Mucosa of stomach (tissue), 1 donor: ENCODE measurements around the gene CACNA1A.
"Not testable (repeated sequence)": the region's sequence is repeated elsewhere in the genome, so short reads cannot be mapped to it uniquely, and the experiment has no call there.

Source experiments
- H3K27me3 ChIP-seq: one replicate; pipeline ENCODE4 v1.7.0; 2013; ENCODE audit warnings: mild to moderate bottlenecking, low read length; ENCODE audit not compliant: control insufficient read depth, insufficient read depth
- H3K36me3 ChIP-seq: one replicate; pipeline ENCODE4 v1.7.0; 2013; ENCODE audit warnings: low read length; ENCODE audit not compliant: control insufficient read depth, insufficient read depth
- H3K4me1 ChIP-seq: one replicate; pipeline ENCODE4 v1.7.0; 2013; ENCODE audit warnings: mild to moderate bottlenecking, low read length; ENCODE audit not compliant: control insufficient read depth, insufficient read depth
- H3K4me3 ChIP-seq: one replicate; pipeline ENCODE4 v1.7.0; 2013; ENCODE audit warnings: low read length
- H3K9ac ChIP-seq: one replicate; pipeline ENCODE4 v1.7.0; 2013; ENCODE audit warnings: mild to moderate bottlenecking, low read length, moderate library complexity
- H3K9me3 ChIP-seq: one replicate; pipeline ENCODE4 v1.7.0; 2013; ENCODE audit warnings: mild to moderate bottlenecking, low read length, moderate library complexity; ENCODE audit not compliant: control insufficient read depth
- donor health status: Pancreatic carcinoma.

CACNA1A gene

DNA sequence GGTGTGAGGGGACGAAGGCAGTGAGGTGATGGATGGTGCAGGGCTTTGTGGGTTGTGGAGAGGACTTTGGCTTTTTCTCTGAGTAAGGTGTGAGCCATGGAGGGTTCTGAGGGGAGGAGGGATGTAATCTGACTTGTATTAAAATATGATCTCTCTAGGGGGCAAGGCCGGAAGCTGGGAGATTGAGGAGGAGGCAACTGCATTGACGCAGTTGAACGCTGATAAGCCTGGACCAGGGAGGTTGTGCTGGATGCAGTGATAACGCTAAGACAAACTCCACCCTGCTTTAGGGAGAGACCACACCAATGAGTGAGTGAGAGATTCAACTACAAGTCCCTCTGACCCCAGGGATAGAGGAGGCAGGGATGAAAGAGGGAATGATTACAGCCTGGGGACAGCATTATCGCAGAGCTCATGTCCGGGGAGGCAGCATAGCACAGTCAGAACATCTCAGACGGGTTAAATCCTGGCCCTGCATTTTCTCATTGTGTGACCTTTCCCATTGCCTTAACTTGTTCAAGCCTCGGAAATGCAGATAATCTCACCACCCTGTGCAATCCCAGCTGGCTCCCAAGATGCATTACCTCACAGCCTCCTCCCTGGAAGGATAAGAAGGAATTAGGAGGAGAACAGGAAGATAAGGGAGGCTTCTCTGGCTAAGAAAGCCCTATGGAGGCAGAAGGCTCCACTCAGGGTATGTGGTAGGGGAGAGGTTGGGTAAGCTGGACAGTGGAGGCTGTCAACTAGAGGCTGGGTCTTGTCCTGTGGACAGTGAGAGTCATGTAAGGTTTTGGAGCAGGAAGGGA, 124.2 kb downstream of the CACNA1A start:
- H3K27me3 ChIP-seq, result no peaks in the 10 kb centered on the region
- H3K9ac ChIP-seq, result no peak overlapping the region
- H3K4me1 ChIP-seq, result no peaks in the 10 kb centered on the region
- no peak overlapping the region for H3K4me3 ChIP-seq
- no peaks in the 10 kb centered on the region for H3K9me3 ChIP-seq
- no peaks in the 10 kb centered on the region for H3K36me3 ChIP-seq

GRCh38 chr19:13376537-13376936, 129.7 kb downstream of the CACNA1A start:
- Histone ChIP-seq H3K9ac (no peak overlapping the region), H3K27me3 (no peaks in the 10 kb centered on the region), H3K4me1 (no peaks in the 10 kb centered on the region), H3K9me3 (no peaks in the 10 kb centered on the region), H3K36me3 (no peaks in the 10 kb centered on the region), H3K4me3 (no peak overlapping the region)

GRCh38 chr19:13373599-13373998, 132.7 kb downstream of the CACNA1A start:
- H3K9me3 ChIP-seq, result no peaks in the 10 kb centered on the region
- no peak overlapping the region for H3K9ac ChIP-seq
- no peak overlapping the region for H3K4me3 ChIP-seq
- no peaks in the 10 kb centered on the region for H3K27me3 ChIP-seq
- H3K4me1 ChIP-seq, result no peaks in the 10 kb centered on the region
- H3K36me3 ChIP-seq, result no peaks in the 10 kb centered on the region

- no peaks in the 10 kb centered on the region for H3K9me3 ChIP-seq
- H3K9ac ChIP-seq, result no peak overlapping the region
- H3K4me1 ChIP-seq, result no peaks in the 10 kb centered on the region
- H3K4me3 ChIP-seq, result no peak overlapping the region
- H3K27me3 ChIP-seq, result no peaks in the 10 kb centered on the region
- no peaks in the 10 kb centered on the region for H3K36me3 ChIP-seq
These were observed 135.3 kb downstream of the CACNA1A start for GRCh38 chr19:13370948-13371347.

DNA sequence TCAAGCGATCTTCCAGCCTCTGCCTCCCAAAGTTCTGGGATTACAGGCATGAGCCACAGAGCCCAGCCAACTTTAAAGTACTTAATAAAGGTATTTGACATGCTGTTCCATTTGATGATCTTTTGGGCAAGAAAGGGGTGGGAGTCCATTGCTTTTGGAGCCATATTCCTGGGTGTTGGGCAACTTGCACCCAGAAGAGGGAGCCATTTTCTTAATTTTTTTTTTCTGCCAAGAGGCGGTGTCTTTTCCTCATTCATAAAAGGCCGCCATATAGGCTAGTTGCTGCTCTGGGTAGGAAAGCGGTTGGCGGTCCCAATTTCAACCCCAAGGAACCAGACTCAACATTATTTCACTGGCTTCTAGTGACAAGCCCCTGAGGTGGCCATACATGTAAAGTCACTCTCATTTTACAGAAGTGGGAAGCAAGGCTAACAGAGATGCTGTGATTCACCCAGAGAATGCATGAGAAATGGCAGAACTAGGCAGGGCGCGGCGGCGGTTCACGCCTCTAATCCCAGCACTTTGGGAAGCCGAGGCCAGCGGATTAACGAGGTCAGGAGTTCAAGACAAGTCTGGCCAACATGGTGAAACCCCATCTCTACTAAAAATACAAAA, 139.6 kb downstream of the CACNA1A start:
- Histone ChIP-seq H3K9me3 (no peaks in the 10 kb centered on the region), H3K36me3 (no peaks in the 10 kb centered on the region), H3K9ac (no peak overlapping the region), H3K27me3 (no peaks in the 10 kb centered on the region), H3K4me1 (no peaks in the 10 kb centered on the region), H3K4me3 (no peak overlapping the region)

- no peak overlapping the region for H3K9ac ChIP-seq
- no peaks in the 10 kb centered on the region for H3K9me3 ChIP-seq
- no peaks in the 10 kb centered on the region for H3K27me3 ChIP-seq
- H3K4me3 ChIP-seq, result no peak overlapping the region
- H3K36me3 ChIP-seq, result no peaks in the 10 kb centered on the region
- H3K4me1 ChIP-seq, result no peaks in the 10 kb centered on the region
These were observed 142.3 kb downstream of the CACNA1A start for GRCh38 chr19:13363954-13364353.

GRCh38 chr19:13363245-13363644, 143.0 kb downstream of the CACNA1A start:
- Histone ChIP-seq H3K9me3 (no peaks in the 10 kb centered on the region), H3K4me1 (no peaks in the 10 kb centered on the region), H3K4me3 (no peak overlapping the region), H3K27me3 (no peaks in the 10 kb centered on the region), H3K36me3 (no peaks in the 10 kb centered on the region), H3K9ac (no peak overlapping the region)

GRCh38 chr19:13362668-13363067, 143.6 kb downstream of the CACNA1A start:
- H3K9ac ChIP-seq, result no peak overlapping the region
- no peaks in the 10 kb centered on the region for H3K36me3 ChIP-seq
- no peaks in the 10 kb centered on the region for H3K4me1 ChIP-seq
- no peaks in the 10 kb centered on the region for H3K9me3 ChIP-seq
- H3K27me3 ChIP-seq, result no peaks in the 10 kb centered on the region
- H3K4me3 ChIP-seq, result no peak overlapping the region

DNA sequence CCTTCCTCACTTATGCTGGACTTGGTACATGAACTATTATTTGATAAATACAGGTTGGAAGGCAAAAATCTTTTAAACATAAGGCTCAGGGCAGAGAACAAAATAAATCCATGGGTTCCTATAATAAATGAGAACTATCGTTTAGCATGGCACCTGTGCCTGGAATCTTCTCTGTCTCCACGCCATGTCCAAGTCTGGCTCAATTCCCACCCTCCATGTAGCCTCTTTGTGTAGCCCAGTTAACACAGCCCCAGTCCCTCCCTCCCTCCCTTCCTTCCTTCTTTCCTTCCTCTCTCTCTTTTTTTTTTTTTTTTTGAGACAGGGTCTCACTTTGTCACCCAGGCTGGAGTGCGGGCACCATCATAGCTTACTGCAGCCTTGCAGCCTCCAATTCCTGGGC, 144.6 kb downstream of the CACNA1A start:
- H3K9me3 ChIP-seq, H3K36me3 ChIP-seq, H3K4me1 ChIP-seq, H3K4me3 ChIP-seq, H3K9ac ChIP-seq, H3K27me3 ChIP-seq: not testable (repeated sequence)

DNA sequence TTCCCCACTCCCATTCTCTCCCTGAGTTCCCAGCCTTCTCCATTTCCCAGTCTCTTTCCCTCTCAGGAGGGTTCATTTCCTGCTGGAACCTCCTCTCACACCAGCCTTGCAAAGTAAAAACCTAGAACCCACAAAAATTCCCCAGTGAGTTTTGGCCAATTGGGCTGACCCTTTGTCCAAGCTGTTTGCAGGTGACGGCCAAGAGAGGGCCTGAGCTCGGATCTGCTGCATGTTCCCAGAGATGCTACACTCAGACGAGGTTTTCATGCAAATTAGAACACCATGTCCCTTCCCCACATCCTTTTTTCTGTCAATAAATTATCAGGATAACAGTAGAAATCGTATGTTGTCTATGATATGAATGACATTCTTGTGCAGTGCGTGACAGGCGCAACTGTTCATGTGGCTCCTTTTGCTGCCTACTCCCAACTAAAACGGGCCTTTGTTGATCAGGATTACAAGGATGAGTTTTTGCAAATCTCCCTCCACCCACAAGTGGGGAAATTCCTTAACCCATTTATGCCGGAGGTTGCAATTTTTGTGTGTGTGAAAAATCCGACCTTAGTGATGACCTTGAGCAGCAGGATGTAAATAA, 149.5 kb downstream of the CACNA1A start:
- Histone ChIP-seq H3K9me3 (no peaks in the 10 kb centered on the region), H3K4me1 (no peaks in the 10 kb centered on the region), H3K4me3 (no peak overlapping the region), H3K9ac (no peak overlapping the region), H3K27me3 (no peaks in the 10 kb centered on the region), H3K36me3 (no peaks in the 10 kb centered on the region)

- Histone ChIP-seq H3K27me3 (no peaks in the 10 kb centered on the region), H3K4me1 (no peaks in the 10 kb centered on the region), H3K9ac (no peak overlapping the region), H3K4me3 (no peak overlapping the region), H3K36me3 (no peaks in the 10 kb centered on the region), H3K9me3 (no peaks in the 10 kb centered on the region)
These were observed 150.1 kb downstream of the CACNA1A start for GRCh38 chr19:13356185-13356584.

GRCh38 chr19:13355356-13355755, 150.9 kb downstream of the CACNA1A start:
- Histone ChIP-seq H3K36me3 (no peaks in the 10 kb centered on the region), H3K4me1 (no peaks in the 10 kb centered on the region), H3K27me3 (no peaks in the 10 kb centered on the region), H3K9ac (no peak overlapping the region), H3K9me3 (no peaks in the 10 kb centered on the region), H3K4me3 (no peak overlapping the region)
